MM.1S (cell line): Measurements from ENCODE around the gene ATL1.

Experiments used
- DNase-seq: peaks from one replicate; pipeline ENCODE4 v3.0.0-alpha.2; 2015
- H2AFZ ChIP-seq: fragments of 300-600 bp; sonication (generic); 2 replicates; pipeline ENCODE4 v1.6.0; 2016; ENCODE audit warnings: antibody characterized with exemption, low read length
- H3F3A ChIP-seq: fragments of 300-600 bp; sonication (generic); 2 replicates; pipeline ENCODE4 v1.6.1; 2016; ENCODE audit warnings: mild to moderate bottlenecking, antibody characterized with exemption, low read length, moderate library complexity, mixed read lengths; ENCODE audit not compliant: insufficient read depth
- H3K27ac ChIP-seq: fragments of 300-600 bp; sonication (generic); 2 replicates; pipeline ENCODE4 v1.5.1; 2016; ENCODE audit warnings: mild to moderate bottlenecking, low read length
- H3K27me3 ChIP-seq: fragments of 300-600 bp; sonication (generic); replicated peaks from 2 replicates; pipeline ENCODE4 v1.6.0; 2016; ENCODE audit warnings: low read length; ENCODE audit not compliant: insufficient read depth
- H3K36me3 ChIP-seq: fragments of 300-600 bp; sonication (generic); replicated peaks from 2 replicates; pipeline ENCODE4 v1.6.1; 2016; ENCODE audit warnings: mild to moderate bottlenecking, low read length, mixed read lengths; ENCODE audit not compliant: insufficient read depth
- H3K4me1 ChIP-seq: fragments of 300-600 bp; sonication (generic); 2 replicates; pipeline ENCODE4 v1.6.1; 2016; ENCODE audit warnings: low read length, mixed read lengths
- H3K4me2 ChIP-seq: fragments of 300-600 bp; sonication (generic); 2 replicates; pipeline ENCODE4 v1.6.0; 2016; ENCODE audit warnings: low read depth, low read length
- H3K4me3 ChIP-seq: fragments of 300-600 bp; sonication (generic); 2 replicates; pipeline ENCODE4 v1.5.1; 2016; ENCODE audit warnings: low read length, mixed read lengths
- H3K79me2 ChIP-seq: fragments of 300-600 bp; sonication (generic); 2 replicates; pipeline ENCODE4 v1.6.1; 2016; ENCODE audit warnings: mixed run types, low read length, mixed read lengths
- H3K9ac ChIP-seq: fragments of 300-600 bp; sonication (generic); 2 replicates; pipeline ENCODE4 v1.6.1; 2016; ENCODE audit warnings: low read length, mixed read lengths
- H3K9me2 ChIP-seq: fragments of 300-600 bp; sonication (generic); replicated peaks from 2 replicates; pipeline ENCODE4 v1.6.1; 2016; ENCODE audit warnings: mild to moderate bottlenecking, low read length, mixed read lengths; ENCODE audit not compliant: insufficient read depth
- H3K9me3 ChIP-seq: fragments of 300-600 bp; sonication (generic); replicated peaks from 2 replicates; pipeline ENCODE4 v1.6.1; 2016; ENCODE audit warnings: mild to moderate bottlenecking, low read length, mixed read lengths; ENCODE audit not compliant: insufficient read depth
- H4K20me1 ChIP-seq: fragments of 300-600 bp; sonication (generic); 2 replicates; pipeline ENCODE4 v1.6.1; 2016; ENCODE audit warnings: mild to moderate bottlenecking, low read length, moderate library complexity, mixed read lengths; ENCODE audit not compliant: insufficient read depth
- EZH2 ChIP-seq: fragments of 300-600 bp; sonication (generic); optimal IDR thresholded peaks from 2 replicates; pipeline ENCODE3; 2017; ENCODE audit warnings: low read depth, mild to moderate bottlenecking, antibody characterized with exemption, low read length, mixed read lengths
- EZH2phosphoT487 ChIP-seq: fragments of 300-600 bp; sonication (generic); IDR thresholded peaks from 2 replicates; pipeline ENCODE4 v1.6.1; 2018; ENCODE audit warnings: antibody characterized with exemption, low read length
- TF ChIP-seq, protein P1 (sequence below): fragments of 300-600 bp; sonication (generic); IDR thresholded peaks from 2 replicates; pipeline ENCODE4 v1.5.1; 2016; ENCODE audit warnings: antibody characterized with exemption, low read length, mixed read lengths

The ATL1 gene

DNA sequence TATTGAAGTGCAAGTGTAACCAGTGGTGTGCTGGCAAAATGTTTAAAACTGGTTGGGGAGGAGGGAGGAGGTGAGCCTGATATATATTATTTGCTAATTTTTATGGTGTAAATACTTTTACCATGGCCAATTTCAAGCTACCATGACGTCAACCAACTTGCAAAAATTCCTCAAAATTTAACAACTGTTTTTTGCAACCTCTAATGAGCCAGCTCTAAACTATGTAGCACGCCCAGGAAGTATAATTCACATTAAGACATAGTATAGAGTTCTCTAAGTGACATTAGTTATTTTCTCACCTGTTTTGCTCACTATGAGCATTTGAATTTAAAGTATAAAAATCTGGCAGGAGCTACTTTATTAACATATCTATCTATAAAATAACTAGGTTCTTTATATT, 41.4 kb downstream of the ATL1 start:
- no peaks in the 10 kb centered on the region for H4K20me1 ChIP-seq
- DNase-seq, result no peak
- H3K27me3 ChIP-seq, result no peaks in the 10 kb centered on the region
- no peaks in the 10 kb centered on the region for H3K36me3 ChIP-seq
- no peaks in the 10 kb centered on the region for H3K79me2 ChIP-seq
- no peak overlapping the region for H3K4me2 ChIP-seq
- H3K27ac ChIP-seq, result no peak overlapping the region
- H3K9ac ChIP-seq, result no peak overlapping the region
- no peak overlapping the region for H2AFZ ChIP-seq
- H3K9me3 ChIP-seq, result no peaks in the 10 kb centered on the region
- no peaks in the 10 kb centered on the region for H3K9me2 ChIP-seq
- H3K4me1 ChIP-seq, result peaks cover 7% of the 10 kb centered on the region; the same call in 1 of the 2 replicates
- H3F3A ChIP-seq, result no peaks in the 10 kb centered on the region
- TF ChIP-seq EZH2phosphoT487 (no peak), EZH2 (no peak)
- TF ChIP-seq, protein P1, sequence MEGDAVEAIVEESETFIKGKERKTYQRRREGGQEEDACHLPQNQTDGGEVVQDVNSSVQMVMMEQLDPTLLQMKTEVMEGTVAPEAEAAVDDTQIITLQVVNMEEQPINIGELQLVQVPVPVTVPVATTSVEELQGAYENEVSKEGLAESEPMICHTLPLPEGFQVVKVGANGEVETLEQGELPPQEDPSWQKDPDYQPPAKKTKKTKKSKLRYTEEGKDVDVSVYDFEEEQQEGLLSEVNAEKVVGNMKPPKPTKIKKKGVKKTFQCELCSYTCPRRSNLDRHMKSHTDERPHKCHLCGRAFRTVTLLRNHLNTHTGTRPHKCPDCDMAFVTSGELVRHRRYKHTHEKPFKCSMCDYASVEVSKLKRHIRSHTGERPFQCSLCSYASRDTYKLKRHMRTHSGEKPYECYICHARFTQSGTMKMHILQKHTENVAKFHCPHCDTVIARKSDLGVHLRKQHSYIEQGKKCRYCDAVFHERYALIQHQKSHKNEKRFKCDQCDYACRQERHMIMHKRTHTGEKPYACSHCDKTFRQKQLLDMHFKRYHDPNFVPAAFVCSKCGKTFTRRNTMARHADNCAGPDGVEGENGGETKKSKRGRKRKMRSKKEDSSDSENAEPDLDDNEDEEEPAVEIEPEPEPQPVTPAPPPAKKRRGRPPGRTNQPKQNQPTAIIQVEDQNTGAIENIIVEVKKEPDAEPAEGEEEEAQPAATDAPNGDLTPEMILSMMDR, result no peak
- H3K4me3 ChIP-seq, result no peak overlapping the region

DNA sequence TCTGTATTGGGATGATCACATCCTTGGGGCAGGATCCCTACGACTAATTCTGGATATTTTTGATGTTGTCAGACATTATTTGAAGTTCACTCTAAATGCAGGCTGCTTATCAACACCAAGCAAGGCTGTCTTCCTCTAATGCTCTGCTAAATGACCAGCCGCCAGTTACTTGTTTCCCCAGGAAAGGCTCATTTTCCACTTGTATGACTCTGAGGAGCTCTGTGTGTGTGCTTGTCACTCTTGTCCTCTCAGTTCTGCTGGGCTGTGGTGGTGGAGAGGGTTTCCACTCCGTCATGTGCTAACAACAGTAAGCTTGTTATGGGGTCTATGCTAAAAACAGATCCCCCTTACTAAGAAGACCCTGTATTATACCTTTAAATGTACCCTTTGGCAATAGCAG, 42.1 kb downstream of the ATL1 start:
- H2AFZ ChIP-seq, result no peak overlapping the region

DNA sequence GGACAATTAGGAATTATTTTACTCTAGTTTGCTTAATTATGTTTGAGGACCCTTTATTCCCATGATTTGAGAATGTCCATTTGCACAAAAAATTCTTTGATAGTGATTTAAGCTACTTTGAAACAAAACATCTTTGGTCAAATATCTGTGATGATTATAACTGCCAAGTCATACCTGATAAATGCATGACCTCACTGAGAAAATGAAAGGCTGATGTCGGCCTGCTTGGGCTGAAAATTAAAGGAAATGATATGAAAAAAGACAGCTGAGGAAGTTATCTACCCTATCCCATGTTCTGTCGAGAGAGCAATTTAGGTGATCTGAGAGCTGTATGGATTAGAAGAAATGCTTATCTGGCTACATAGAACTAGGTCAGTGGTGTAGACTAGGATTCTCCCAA, 43.6 kb downstream of the ATL1 start:
- Histone ChIP-seq H4K20me1 (no peaks in the 10 kb centered on the region), H3K9me2 (no peaks in the 10 kb centered on the region)

More for the DNA sequence above, 42.1 kb downstream of the ATL1 start:
- no peaks in the 10 kb centered on the region for H3F3A ChIP-seq
- no peaks in the 10 kb centered on the region for H3K27me3 ChIP-seq
- DNase-seq, result no peak
- no peaks in the 10 kb centered on the region for H3K9me2 ChIP-seq
- no peaks in the 10 kb centered on the region for H3K79me2 ChIP-seq
- H3K9ac ChIP-seq, result no peak overlapping the region
- no peak overlapping the region for H3K4me2 ChIP-seq
- TF ChIP-seq, protein P1, result no peak
- TF ChIP-seq EZH2phosphoT487 (no peak), EZH2 (no peak)
- H3K9me3 ChIP-seq, result no peaks in the 10 kb centered on the region
- H3K4me1 ChIP-seq, result peaks cover 13% of the 10 kb centered on the region; the same call in 1 of the 2 replicates
- no peaks in the 10 kb centered on the region for H3K36me3 ChIP-seq
- no peak overlapping the region for H3K4me3 ChIP-seq
- H4K20me1 ChIP-seq, result no peaks in the 10 kb centered on the region
- H3K27ac ChIP-seq, result no peak overlapping the region

DNA sequence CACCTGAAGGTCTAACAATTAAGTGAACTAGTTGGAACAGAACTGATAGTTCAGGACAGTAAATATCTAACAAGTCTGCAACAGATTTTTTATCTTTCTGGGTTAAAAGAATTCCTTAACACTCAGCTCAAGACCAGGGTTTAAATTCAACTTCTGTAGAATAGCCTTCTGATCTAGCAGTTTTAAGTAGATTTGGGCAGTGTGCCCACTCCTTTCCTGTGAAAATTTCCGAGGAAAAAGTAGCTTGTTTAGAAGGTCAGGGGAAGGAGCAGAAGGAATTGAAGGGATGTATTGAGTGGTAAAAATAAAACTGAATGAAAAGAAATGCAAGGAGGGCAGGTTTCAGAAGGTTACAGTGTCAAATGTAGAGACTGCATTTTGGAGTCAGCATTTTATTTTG, 45.8 kb downstream of the ATL1 start:
- Histone ChIP-seq H3K9me2 (no peaks in the 10 kb centered on the region), H3K4me1 (peaks cover 23% of the 10 kb centered on the region), H3K79me2 (no peaks in the 10 kb centered on the region), H3K27me3 (no peaks in the 10 kb centered on the region), H3K4me2 (peak overlapping the region; percentile 21; the same call in 1 of the 2 replicates), H3F3A (no peaks in the 10 kb centered on the region), H3K36me3 (no peaks in the 10 kb centered on the region), H3K4me3 (no peak overlapping the region), H3K9me3 (no peaks in the 10 kb centered on the region), H4K20me1 (no peaks in the 10 kb centered on the region), H3K27ac (no peak overlapping the region), H2AFZ (no peak overlapping the region), H3K9ac (no peak overlapping the region)
- no peak for DNase-seq
- TF ChIP-seq, protein P1, result no peak
- TF ChIP-seq EZH2phosphoT487 (no peak), EZH2 (no peak)

More for the DNA sequence above, 43.6 kb downstream of the ATL1 start:
- no peak for DNase-seq
- Histone ChIP-seq H3K79me2 (no peaks in the 10 kb centered on the region), H3K4me3 (no peak overlapping the region), H3F3A (no peaks in the 10 kb centered on the region), H3K4me1 (peaks cover 23% of the 10 kb centered on the region), H3K36me3 (no peaks in the 10 kb centered on the region), H3K4me2 (no peak overlapping the region), H3K9me3 (no peaks in the 10 kb centered on the region), H3K9ac (no peak overlapping the region), H3K27me3 (no peaks in the 10 kb centered on the region), H2AFZ (no peak overlapping the region), H3K27ac (no peak overlapping the region)
- TF ChIP-seq EZH2phosphoT487 (no peak), EZH2 (no peak)
